NCI-H2171 (cell line): ENCODE data around the gene MACROD2.

Source experiments
- DNase-seq: peaks from one replicate; lab custom pipeline; 2025; lab: John Stamatoyannopoulos, UW

The MACROD2 gene

GRCh38 chr20:14582855-14583254 is 587.5 kb downstream of the MACROD2 start:
- DNase-seq: no peak

DNA sequence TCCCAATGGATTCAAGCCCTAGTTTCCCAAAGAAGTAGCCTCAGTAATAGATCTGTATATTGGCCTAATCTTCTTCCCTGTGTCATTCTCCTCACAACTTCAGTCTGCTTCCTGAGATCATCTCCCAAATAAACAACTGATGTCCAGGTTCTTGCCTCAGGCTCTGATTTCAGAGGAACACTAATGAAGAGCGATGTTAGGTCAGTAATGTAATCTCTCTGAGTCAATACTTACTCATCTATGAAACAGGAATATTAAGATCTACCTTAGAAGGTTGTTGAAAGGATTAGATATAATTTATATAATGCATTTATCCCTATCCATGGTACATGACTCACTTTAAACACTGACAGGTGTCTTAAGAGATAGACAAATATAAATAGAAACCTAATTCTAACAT is 588.1 kb downstream of the MACROD2 start:
- DNase-seq: no peak

DNA sequence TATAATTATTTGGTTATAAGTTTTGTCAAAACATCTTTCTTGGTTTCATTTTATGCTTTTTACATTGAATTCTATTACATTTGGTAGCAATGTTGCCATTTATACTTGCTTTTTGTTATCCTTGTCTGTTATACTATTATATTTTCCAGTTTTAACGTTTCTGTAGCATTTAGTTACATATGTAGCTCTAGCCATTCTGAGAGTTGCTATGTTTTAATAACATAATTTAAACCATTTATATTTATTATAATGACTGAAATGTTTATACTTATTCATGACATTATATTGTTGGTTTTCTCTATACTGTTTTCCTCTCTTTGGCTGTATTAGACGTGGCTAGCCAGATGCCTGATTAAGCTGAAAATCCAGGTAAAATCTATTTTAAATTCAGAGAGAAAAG is 594.1 kb downstream of the MACROD2 start:
- DNase-seq: no peak

DNA sequence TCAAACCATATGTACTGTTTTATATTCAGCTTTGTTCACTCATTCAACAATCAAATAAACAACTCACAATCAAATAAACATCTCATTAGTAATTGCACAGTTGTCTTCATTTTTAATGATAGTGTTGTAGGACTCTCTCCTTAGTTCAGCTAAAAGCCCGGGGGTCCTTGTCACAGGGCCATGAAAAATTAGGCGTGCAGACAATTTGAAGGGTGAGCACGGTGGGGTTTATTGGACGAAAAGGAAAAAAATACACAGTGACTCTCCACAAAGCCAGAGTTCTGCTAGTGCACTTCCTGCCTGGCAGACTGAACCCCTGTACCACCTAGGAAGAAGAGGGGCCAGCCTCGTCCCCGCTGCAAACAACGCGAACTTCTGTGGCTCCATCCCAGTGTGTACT is 599.7 kb downstream of the MACROD2 start:
- no peak for DNase-seq

- DNase-seq: no peak
These were observed 601.9 kb downstream of the MACROD2 start for GRCh38 chr20:14597206-14597715.

DNA sequence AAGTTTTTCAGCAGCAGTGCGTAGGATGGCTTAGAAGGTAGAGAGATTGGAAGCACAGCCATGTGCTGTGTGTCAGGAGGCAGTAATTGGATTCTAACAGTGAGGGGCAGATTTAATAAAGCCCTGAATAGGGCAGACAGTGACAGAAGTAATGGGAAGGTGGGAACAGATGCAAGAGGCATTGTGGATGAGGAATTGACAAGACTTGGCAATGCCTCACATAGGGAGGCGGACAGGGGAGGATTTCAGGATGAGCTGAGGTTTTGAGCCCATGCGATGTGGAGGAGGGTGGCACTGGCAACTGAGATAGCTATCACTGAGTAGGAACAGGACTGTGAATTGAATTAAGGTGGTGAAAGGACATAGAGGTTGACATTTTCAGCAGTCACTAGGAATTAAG is 604.3 kb downstream of the MACROD2 start:
- DNase-seq: no peak

GRCh38 chr20:14600527-14600926 is 605.2 kb downstream of the MACROD2 start:
- no peak for DNase-seq

DNA sequence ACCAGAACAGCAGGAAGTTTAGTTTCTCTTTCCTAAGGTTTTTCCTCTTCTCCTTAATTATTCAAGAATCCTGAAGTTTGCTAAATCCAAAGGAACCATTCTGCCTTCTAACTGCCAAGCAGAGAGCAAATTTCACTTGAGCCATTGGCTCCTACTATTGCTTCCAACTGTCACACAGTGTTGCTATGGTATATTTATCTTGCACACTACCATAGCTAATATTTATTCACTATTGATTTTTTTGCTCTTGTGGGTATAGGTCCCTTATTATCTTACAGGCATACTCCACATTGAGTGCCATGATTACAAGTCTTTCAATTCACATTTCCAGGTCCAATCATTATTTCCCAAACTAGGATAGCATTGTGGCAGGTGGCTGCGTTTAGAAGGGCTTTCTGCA is 608.8 kb downstream of the MACROD2 start:
- no peak for DNase-seq

DNA sequence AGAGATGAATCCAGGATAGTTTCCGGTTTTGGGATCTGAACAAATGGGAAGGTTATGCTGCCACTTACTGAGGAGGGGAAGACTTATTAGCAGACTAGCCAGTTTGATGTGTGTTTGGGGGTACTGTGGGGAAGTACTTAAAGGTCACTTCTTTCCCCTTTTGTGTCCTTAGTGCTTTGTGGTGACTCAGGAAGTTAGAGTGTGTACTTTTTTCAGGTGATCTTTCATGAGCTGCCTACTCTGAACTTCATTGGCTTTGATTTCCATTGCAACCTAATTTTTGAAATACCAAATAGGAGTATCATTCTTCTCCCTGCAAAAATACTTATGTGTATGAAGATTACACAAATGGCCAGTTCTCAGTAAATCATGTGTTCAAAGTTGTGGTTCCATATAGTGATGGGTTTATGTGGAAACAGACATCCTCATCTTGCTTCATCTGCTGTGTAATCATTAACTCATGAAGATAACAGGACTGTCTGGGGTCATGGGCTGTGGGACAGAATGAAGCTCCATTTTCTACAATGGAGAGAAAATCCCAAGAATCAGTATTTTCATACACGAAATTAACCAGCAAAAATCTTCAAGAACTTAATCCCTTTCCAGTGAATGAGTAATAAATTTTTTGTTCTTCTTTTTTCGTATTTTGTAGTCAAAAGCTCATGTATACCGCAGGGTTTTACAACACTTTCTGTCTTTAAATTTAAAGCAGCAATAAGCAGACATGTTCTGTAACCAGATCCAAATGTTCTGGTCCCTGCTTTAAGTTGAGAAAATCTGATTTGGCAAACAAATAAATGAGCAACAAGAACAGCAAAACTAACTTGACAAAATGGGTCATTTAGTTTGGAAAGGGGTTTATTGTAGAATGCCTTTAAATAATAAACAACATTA is 614.3 kb downstream of the MACROD2 start:
- no peak for DNase-seq

DNA sequence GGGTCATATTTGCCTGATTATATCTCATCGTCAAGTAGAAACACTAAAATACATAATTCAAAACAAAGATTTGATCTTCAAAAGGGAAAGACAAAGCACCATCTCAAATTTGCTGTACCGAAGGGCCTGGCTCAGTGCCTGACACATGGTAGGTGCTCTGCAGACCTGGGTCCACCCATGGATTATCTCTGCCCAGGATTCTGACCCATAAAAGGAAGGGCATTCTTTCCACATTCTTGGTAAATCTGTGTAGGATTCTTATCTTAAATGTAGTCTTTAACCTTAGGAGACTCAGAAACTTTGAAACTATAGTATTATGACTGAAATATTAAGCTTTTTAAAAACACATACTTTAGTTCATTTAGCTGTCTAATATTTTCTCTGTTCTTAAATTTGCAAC is 616.2 kb downstream of the MACROD2 start:
- no peak for DNase-seq

- DNase-seq: no peak
These were observed 617.1 kb downstream of the MACROD2 start for GRCh38 chr20:14612391-14612790.

DNA sequence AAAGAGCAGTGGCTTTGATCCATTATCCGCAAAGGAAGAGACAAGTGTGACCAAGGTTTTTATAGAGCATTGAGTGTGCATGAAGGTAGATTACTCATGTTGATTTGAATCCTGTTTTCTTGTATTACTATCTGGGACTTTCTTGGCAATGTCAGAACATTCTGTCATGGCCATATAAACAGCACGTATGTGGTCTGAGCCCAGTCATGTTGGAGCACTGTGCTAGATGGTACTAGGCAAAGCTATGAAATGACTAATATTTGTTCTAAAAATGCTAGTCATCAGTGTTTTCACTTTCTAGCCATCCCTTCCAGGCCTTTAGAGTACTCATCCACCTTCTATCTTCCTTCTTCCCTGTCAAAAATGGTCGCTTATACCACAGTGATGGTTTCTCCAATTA is 620.7 kb downstream of the MACROD2 start:
- no peak for DNase-seq

DNA sequence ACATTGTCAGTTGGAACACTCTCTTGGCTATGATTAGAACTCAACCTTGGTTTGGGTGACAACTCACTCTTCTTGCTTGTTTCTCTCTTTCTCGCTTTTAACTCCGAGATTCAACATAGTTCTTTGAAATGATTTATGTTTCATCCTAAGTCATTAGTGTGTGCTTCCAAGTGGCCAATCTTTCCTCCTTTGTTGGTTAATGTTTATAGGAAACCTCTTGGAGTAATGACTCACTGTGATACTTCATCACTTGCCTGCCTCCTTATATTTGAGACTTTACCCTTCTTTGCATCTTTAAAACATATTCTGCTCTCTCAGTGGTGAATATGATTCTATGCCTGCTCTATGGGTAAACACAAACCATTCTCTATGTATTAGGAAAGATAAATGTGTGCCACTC is 621.8 kb downstream of the MACROD2 start:
- no peak for DNase-seq

- DNase-seq: no peak
These were observed 624.1 kb downstream of the MACROD2 start for GRCh38 chr20:14619411-14619810.

- DNase-seq: no peak
These were observed 627.5 kb downstream of the MACROD2 start for GRCh38 chr20:14622796-14623195.

DNA sequence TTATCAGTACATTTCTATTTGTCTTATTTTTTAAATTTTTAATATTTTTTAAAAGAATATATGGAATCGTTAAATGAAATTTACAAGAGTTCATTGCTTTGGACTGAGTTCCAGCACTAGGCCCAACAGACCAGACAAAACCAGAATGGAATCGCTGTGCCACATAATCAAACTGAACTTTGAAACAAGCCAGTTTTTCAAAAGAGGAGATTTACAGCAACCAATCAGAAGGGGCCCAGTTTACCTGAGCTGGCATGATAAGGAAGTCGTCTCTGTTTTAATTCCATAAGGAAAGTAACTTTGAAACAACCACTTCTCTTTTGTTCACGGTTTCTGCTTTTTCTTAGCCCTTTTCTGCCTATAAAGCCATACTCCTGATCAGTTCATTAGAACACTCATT is 635.7 kb downstream of the MACROD2 start:
- no peak for DNase-seq

- DNase-seq: no peak
These were observed 637.6 kb downstream of the MACROD2 start for GRCh38 chr20:14632906-14633305.

DNA sequence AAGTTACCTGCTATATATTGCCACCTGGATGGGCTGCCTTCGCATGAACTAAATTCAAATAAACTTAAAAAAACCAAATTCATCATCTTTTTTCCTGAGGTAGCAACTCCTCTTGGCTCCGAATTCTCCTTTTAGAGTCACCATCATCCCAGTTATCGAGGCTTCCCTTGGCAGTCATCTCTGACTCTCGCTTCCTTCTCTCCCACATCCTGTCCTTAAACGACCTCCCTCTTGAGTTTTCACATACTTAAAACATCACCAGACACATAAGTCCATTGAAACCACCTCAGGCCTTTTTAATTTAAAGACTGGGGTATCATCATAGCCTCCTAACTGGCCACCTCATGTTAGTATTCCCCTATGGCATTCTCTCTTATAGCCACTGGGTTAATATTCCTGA is 638.2 kb downstream of the MACROD2 start:
- DNase-seq: no peak

DNA sequence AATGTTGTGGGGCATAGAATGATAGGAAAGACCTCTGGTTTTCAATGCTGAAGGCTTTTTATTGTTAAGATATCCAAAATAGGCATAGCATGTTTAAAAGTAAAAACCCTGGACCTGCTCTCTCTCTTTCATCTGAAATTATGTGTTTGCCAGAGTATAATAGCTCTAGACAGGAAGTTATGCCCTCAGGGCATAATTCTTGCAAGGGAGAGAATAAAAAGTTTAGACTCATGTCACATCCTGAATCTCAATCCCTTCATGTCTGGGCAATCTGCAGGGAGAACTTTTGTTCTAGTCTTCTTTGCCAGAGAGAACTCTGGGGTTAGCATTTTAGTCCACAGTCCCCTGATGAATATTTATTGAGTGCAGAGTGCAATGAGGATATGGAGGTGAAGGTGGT is 639.3 kb downstream of the MACROD2 start:
- DNase-seq: no peak

GRCh38 chr20:14637441-14637840 is 642.1 kb downstream of the MACROD2 start:
- no peak for DNase-seq

DNA sequence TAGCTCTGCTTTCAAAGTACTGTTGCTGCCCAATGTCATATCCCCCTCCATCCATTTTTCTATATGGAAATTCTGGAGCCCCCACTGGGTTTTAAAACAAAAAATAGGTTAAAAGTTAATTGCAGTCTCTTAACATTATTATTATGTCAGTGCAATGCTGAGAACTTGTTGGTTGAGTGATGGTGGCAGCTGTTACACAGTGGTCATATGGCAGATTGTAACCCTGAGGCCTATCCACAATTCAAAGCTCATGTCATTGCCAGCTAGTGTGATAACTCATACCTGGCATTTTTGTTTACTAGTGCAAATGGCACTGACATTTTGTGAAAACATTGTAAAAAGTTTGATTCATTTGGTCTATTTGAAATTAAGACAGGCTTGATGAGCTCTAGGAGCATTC is 647.8 kb downstream of the MACROD2 start:
- no peak for DNase-seq

DNA sequence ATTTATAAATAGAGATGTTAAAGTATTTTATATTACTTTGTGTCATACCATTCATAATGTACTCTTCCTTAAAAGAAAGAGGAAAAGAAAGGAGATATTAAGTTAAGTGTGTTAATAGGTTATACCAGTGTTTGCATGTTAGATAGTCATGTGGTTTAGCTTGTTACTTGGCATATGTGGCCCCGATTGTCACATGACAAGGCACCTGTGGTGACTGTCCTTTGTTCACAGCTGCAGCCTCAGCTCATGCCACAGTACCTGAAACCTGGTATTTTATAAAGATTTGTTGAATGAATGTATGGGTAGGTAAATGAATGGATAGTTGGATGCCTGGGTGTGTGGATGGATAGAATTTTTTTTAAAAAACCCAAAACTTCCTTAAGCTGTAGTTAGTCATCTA is 648.2 kb downstream of the MACROD2 start:
- DNase-seq: no peak

- no peak for DNase-seq
These were observed 649.2 kb downstream of the MACROD2 start for GRCh38 chr20:14644306-14645097.
